Measurements from ENCODE around the gene TESK1.
A peak's percentile ranks its signal among the peaks of the same experiment; 100 is the strongest.
"Not testable (repeated sequence)": the region's sequence is repeated elsewhere in the genome, so short reads cannot be mapped to it uniquely, and the experiment has no call there.

Gene TESK1

DNA sequence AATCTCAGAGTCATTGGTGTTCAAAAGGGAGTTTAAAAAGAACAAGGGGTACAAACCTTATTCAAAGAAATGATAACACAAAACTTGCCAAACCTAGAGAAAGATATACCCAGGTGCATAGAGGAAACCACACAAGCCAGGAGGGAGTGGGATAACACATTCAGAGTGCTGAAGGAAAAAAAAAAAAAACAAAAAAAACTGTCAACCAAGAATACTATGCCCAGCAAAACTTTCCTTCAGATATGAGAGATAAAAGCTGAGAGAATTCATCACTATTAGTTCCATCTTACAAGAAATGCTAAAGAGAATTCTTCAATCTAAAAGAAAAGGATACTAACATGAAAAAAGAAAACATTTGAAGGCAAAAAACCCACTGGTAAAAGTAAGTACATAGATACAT lies 11.5 kb upstream of the TESK1 start:
- Histone ChIP-seq H3K27me3 (replicated peaks; ENCODE audit: control insufficient read depth, insufficient read depth, low read length) (no peaks in the 10 kb centered on the region), H3K36me3 (ENCODE audit: control insufficient read depth, insufficient read depth, low read length) (no peaks in the 10 kb centered on the region), H3K4me3 (replicated peaks; ENCODE audit: low read depth, low read length) (no peak overlapping the region)
- TF ChIP-seq, protein P1, sequence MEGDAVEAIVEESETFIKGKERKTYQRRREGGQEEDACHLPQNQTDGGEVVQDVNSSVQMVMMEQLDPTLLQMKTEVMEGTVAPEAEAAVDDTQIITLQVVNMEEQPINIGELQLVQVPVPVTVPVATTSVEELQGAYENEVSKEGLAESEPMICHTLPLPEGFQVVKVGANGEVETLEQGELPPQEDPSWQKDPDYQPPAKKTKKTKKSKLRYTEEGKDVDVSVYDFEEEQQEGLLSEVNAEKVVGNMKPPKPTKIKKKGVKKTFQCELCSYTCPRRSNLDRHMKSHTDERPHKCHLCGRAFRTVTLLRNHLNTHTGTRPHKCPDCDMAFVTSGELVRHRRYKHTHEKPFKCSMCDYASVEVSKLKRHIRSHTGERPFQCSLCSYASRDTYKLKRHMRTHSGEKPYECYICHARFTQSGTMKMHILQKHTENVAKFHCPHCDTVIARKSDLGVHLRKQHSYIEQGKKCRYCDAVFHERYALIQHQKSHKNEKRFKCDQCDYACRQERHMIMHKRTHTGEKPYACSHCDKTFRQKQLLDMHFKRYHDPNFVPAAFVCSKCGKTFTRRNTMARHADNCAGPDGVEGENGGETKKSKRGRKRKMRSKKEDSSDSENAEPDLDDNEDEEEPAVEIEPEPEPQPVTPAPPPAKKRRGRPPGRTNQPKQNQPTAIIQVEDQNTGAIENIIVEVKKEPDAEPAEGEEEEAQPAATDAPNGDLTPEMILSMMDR (IDR thresholded peaks at IDR 0.05; ENCODE audit: insufficient read depth, low read length, poor library complexity, severe bottlenecking) = no peak
- DNase-seq (ENCODE audit: extremely low read depth, insufficient read length) = no peak

GRCh38 chr9:35594471-35594870 lies 10.6 kb upstream of the TESK1 start:
- Histone ChIP-seq H3K27me3 (replicated peaks; ENCODE audit: control insufficient read depth, insufficient read depth, low read length) (no peaks in the 10 kb centered on the region), H3K4me3 (replicated peaks; ENCODE audit: low read depth, low read length) (no peak overlapping the region)
- TF ChIP-seq, protein P1 (IDR thresholded peaks at IDR 0.05; ENCODE audit: insufficient read depth, low read length, poor library complexity, severe bottlenecking) = no peak

DNA sequence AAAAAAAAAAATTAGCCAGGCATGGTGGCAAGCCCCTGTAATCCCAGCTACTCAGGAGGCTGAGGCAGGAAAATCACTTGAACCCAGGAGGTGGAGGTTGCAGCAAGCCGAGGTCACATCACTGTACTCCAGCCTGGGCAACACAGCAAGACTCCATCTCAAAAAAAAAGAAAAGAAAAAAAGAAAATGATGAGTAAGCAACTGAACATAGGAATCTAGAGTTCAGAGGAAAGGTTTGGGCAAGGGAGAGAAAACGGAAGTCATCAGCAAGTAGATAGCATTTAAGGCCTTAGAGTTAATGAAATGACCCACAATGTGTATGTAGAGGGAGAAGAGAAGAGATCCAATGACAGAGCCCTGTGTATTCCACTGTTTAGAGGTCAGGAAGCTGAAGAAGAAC lies 8.2 kb upstream of the TESK1 start:
- H3K27me3 ChIP-seq (replicated peaks; ENCODE audit: control insufficient read depth, insufficient read depth, low read length); H3K36me3 ChIP-seq (ENCODE audit: control insufficient read depth, insufficient read depth, low read length); DNase-seq (ENCODE audit: extremely low read depth, insufficient read length); H3K4me3 ChIP-seq (replicated peaks; ENCODE audit: low read depth, low read length): not testable (repeated sequence)

More at GRCh38 chr9:35594471-35594870, 10.6 kb upstream of the TESK1 start:
- no peak for DNase-seq (ENCODE audit: extremely low read depth, insufficient read length)
- no peaks in the 10 kb centered on the region for H3K36me3 ChIP-seq (ENCODE audit: control insufficient read depth, insufficient read depth, low read length)

DNA sequence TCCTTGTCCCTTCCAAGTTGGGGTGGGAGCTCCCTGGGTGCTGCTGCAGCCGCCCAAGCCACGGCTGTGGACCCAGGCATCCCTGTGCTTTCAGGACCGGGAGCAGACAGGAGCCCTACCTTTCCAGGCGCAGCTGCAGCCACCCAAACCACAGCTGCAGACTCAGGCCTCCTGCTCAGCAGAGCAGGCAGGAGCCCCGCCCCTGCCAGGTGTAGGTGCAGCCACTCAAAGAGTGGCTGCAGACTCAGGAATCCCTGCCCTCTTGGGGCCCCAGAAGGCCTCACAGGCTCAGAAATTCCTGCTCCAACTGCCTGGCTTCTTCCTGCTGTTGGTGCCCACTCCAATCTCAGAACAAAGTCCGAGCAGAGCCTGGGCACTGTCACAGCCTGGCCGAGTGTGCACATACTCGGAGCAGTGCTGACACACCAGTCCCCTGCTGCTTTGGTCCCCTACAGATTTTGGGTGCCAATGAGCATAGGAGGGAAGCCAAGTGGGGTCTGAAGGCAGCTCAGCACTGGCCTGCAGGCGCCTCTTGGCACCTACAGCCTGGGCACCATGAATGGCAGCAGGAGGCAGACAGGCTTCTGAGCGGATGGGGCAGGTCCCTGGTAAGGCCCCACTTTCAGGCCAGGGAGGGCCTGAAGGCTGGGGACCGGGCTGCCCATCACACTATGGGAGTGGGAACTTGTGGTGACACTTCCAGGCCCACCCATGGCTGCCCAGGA lies 6.0 kb upstream of the TESK1 start:
- Histone ChIP-seq H3K4me3 (replicated peaks; ENCODE audit: low read depth, low read length) (no peak overlapping the region), H3K36me3 (ENCODE audit: control insufficient read depth, insufficient read depth, low read length) (no peaks in the 10 kb centered on the region), H3K27me3 (replicated peaks; ENCODE audit: control insufficient read depth, insufficient read depth, low read length) (no peaks in the 10 kb centered on the region)
- DNase-seq (ENCODE audit: extremely low read depth, insufficient read length) = no peak
- TF ChIP-seq, protein P1 (IDR thresholded peaks at IDR 0.05; ENCODE audit: insufficient read depth, low read length, poor library complexity, severe bottlenecking) = no peak

DNA sequence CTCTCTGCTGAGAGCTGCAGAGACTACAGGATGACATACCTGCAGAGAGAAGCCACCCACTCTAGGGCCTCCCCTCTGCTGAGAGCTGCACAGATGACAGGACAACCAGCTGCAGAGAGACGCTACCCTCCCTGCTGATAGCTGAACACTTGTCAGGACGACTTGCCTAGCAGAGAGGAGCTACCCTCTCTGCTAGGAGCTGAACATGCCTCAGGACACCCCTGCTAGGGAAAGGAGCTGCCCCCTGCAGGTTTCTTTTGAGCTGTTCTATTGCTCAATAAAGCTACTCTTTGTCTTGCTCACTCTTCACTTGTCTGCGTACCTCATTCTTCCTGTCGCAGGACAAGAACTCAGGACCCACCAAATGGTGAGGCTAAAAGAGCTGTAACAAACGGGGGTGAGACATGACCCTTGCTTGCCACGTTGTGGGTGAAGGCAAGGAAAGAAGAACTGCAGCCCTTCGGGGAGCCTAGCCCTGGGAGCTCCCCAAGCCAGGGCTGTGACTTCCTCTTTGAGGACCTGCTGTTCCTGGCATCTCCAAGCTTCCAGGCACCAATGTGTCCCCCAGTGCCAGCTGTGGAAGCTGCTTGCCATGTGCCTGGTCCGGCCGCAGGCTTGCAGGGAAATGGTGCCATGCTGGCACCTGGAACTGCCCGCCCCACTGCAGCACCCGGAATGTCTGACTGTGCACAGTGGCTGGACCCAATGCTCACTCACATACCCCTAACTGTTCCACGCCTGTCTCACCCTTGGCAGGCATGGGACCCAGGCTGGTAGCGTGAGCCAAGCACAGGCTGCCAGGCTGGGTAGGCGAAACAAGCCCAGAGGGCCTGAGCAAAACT lies 5.1 kb upstream of the TESK1 start:
- Histone ChIP-seq H3K27me3 (replicated peaks; ENCODE audit: control insufficient read depth, insufficient read depth, low read length) (no peaks in the 10 kb centered on the region), H3K36me3 (ENCODE audit: control insufficient read depth, insufficient read depth, low read length) (no peaks in the 10 kb centered on the region), H3K4me3 (replicated peaks; ENCODE audit: low read depth, low read length) (no peak overlapping the region)
- no peak for DNase-seq (ENCODE audit: extremely low read depth, insufficient read length)
- TF ChIP-seq, protein P1 (IDR thresholded peaks at IDR 0.05; ENCODE audit: insufficient read depth, low read length, poor library complexity, severe bottlenecking) = peak; percentile 17

DNA sequence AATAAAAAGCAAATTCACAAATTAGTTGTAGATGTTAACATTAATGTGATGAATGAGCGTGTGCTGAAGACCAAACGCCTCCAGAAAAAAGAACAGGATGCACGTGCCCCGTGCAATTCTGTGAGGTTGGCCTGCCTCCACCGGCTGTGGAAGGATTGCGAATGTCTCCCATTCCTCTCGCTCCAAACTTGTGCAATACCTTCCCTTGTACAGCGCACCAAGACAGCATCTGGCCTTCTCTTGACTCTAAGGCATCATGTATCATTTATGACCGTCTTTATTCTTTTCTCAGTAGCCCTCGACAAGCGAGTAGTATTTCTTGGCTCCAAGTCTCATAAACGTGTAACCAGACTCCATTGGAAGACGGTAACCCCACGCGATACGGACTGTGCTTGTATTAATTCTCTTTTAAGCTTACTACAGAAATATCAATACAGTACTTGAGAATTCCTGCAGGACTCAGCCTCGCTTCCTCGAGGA lies 1.5 kb upstream of the TESK1 start:
- peaks cover 5% of the 10 kb centered on the region for H3K36me3 ChIP-seq (ENCODE audit: control insufficient read depth, insufficient read depth, low read length)
- DNase-seq (ENCODE audit: extremely low read depth, insufficient read length) = no peak
- TF ChIP-seq, protein P1 (IDR thresholded peaks at IDR 0.05; ENCODE audit: insufficient read depth, low read length, poor library complexity, severe bottlenecking) = no peak
- H3K27me3 ChIP-seq (replicated peaks; ENCODE audit: control insufficient read depth, insufficient read depth, low read length) = no peaks in the 10 kb centered on the region
- H3K4me3 ChIP-seq (replicated peaks; ENCODE audit: low read depth, low read length) = peak overlapping the region; percentile 31
